HCT116 (cell line): ENCODE results near the gene LHB. TPM values are rescaled to one million over a fixed set of nuclear protein-coding genes. Genes with fewer than 3 reads are reported as not detected.

Experiments
- ATAC-seq: fragments of 200-7000 bp; cut with Tn5 transposase; 2 replicates; pipeline ENCODE4 v1.9.1; 2020; ENCODE audit warnings: mild to moderate bottlenecking, moderate library complexity
- BruUV-seq: library from RNA; stranded (reverse); fragments of 400-500 nt; replicated peaks from 2 replicates; lab custom pipeline; 2021; lab: Mats Ljungman, UMichigan
- CTCF ChIA-PET: fragments of 300-600 bp; sonication (Branson Sonifier 250); formaldehyde crosslinking; loops from one replicate; lab custom pipeline; 2021; ENCODE audit warnings: antibody characterized with exemption; lab: Charles Lee
- POLR2A ChIA-PET: fragments of 300-600, 350-600 bp; sonication (Branson Sonifier 250); formaldehyde crosslinking; loops from one replicate; lab custom pipeline; 2021; ENCODE audit warnings: antibody characterized with exemption; lab: Charles Lee
- RAD21 ChIA-PET, 2 experiments: fragments of 300-600 bp; sonication (Branson Sonifier 250); formaldehyde crosslinking; loops; one replicate each; lab custom pipeline; 2023; ENCODE audit warnings: low total read pairs in 2 of 2; ENCODE audit not compliant: uncharacterized antibody in 2 of 2, unreplicated experiment in 2 of 2, low non-redundant PET in 1 of 2; lab: Charles Lee
- DNase-seq: peaks from one replicate; pipeline ENCODE4 v3.0.0-alpha.2; 2010; ENCODE audit warnings: low read depth, low spot score
- H2AFZ ChIP-seq: fragments of 200-600 bp; shearing (Covaris generic), sonication (generic); 2 replicates; pipeline ENCODE4 v1.6.1; 2017; ENCODE audit warnings: low read depth, mixed run types, mixed read lengths, antibody characterized with exemption, low read length; ENCODE audit not compliant: poor library complexity, severe bottlenecking
- H3K27ac ChIP-seq: 2 replicates; pipeline ENCODE4 v1.5.1; 2012; ENCODE audit warnings: low read depth, low read length
- H3K27me3 ChIP-seq: fragments of 200-600 bp; sonication (generic); 2 replicates; pipeline ENCODE4 v1.6.1; 2016; ENCODE audit warnings: mixed run types, low read length, mixed read lengths; ENCODE audit not compliant: insufficient read depth
- H3K36me3 ChIP-seq, 2 experiments: fragments of 200-500 bp in 1 of 2; fragments of 200-600 bp in 1 of 2; sonication (Bioruptor generic) in 1 of 2; sonication (generic) in 1 of 2; 2 replicates each; pipeline versions ENCODE4 v1.5.1 to v1.6.1; 2014 to 2016; ENCODE audit warnings: low read length in 2 of 2, inconsistent platforms in 1 of 2, mixed read lengths in 1 of 2, mixed run types in 1 of 2; ENCODE audit not compliant: insufficient read depth in 2 of 2, control insufficient read depth in 1 of 2
- H3K4me1 ChIP-seq, 2 experiments: fragments of 200-600 bp in 1 of 2; sonication (generic) in 1 of 2; 2 replicates each; pipeline versions ENCODE4 v1.5.1 to v1.6.1; 2012 to 2017; ENCODE audit warnings: low read length in 2 of 2, inconsistent platforms in 1 of 2, mild to moderate bottlenecking in 1 of 2, mixed read lengths in 1 of 2, mixed run types in 1 of 2, moderate library complexity in 1 of 2; ENCODE audit not compliant: insufficient read depth in 2 of 2, control insufficient read depth in 1 of 2
- H3K4me2 ChIP-seq: fragments of 200-600 bp; sonication (generic); 2 replicates; pipeline ENCODE4 v1.6.1; 2017; ENCODE audit warnings: mixed run types, low read length, mixed read lengths
- H3K4me3 ChIP-seq, 2 experiments: fragments of 200-600 bp in 1 of 2; sonication (generic) in 1 of 2; replicated peaks in 1 of 2; 2 replicates each; pipeline ENCODE4 v1.5.1; 2011 to 2016; ENCODE audit warnings: low read length in 2 of 2, control low read depth in 1 of 2, low read depth in 1 of 2, mild to moderate bottlenecking in 1 of 2, mixed read lengths in 1 of 2, mixed run types in 1 of 2
- H3K79me2 ChIP-seq: fragments of 200-600 bp; sonication (generic); 2 replicates; pipeline ENCODE4 v1.6.1; 2017; ENCODE audit warnings: mild to moderate bottlenecking, mixed run types, low read length, moderate library complexity, mixed read lengths; ENCODE audit not compliant: insufficient read depth
- H3K9ac ChIP-seq: fragments of 200-600 bp; sonication (generic); 2 replicates; pipeline ENCODE4 v1.6.1; 2016; ENCODE audit warnings: low read length, mixed read lengths
- H3K9me2 ChIP-seq: fragments of 200-600 bp; sonication (generic), shearing (Covaris generic); 2 replicates; pipeline ENCODE4 v1.6.1; 2017; ENCODE audit warnings: mixed run types, mild to moderate bottlenecking, moderate library complexity; ENCODE audit not compliant: insufficient read depth
- H3K9me3 ChIP-seq, 2 experiments: fragments of 200-500 bp in 1 of 2; fragments of 200-600 bp in 1 of 2; sonication (Bioruptor generic) in 1 of 2; sonication (generic) in 1 of 2; 2 replicates each; pipeline ENCODE4 v1.6.1; 2014 to 2017; ENCODE audit warnings: low read length in 2 of 2, mixed read lengths in 2 of 2, inconsistent platforms in 1 of 2, low read depth in 1 of 2, mild to moderate bottlenecking in 1 of 2, mixed run types in 1 of 2, moderate library complexity in 1 of 2; ENCODE audit not compliant: control insufficient read depth in 1 of 2, insufficient read depth in 1 of 2
- H4K20me1 ChIP-seq: fragments of 200-600 bp; sonication (generic), shearing (Covaris generic); 2 replicates; pipeline ENCODE4 v1.6.1; 2017; ENCODE audit warnings: mixed run types, mild to moderate bottlenecking, moderate library complexity; ENCODE audit not compliant: insufficient read depth
- ATF3 ChIP-seq: IDR thresholded peaks from 2 replicates; pipeline ENCODE4 v1.6.1; 2012
- CBX3 ChIP-seq: IDR thresholded peaks from 2 replicates; pipeline ENCODE4 v1.6.1; 2012; ENCODE audit warnings: low read depth
- CEBPB ChIP-seq: IDR thresholded peaks from 2 replicates; pipeline ENCODE4 v1.6.1; 2012; ENCODE audit warnings: low read depth
- CTCF ChIP-seq, 3 experiments: fragments of 200-600 bp in 1 of 3; sonication (generic) in 1 of 3; IDR thresholded peaks in 2 of 3; conservative IDR thresholded peaks in 1 of 3; 2 replicates each; pipeline ENCODE4 v1.5.1; 2012 to 2017; ENCODE audit warnings: low read depth in 2 of 3, low read length in 2 of 3, antibody characterized with exemption in 1 of 3, borderline replicate concordance in 1 of 3, control low read depth in 1 of 3, mild to moderate bottlenecking in 1 of 3, mixed read lengths in 1 of 3, mixed run types in 1 of 3, moderate library complexity in 1 of 3; ENCODE audit not compliant: insufficient read depth in 1 of 3
- EGR1 ChIP-seq: IDR thresholded peaks from 2 replicates; pipeline ENCODE4 v1.6.1; 2012; ENCODE audit warnings: low read depth
- ELF1 ChIP-seq: IDR thresholded peaks from 2 replicates; pipeline ENCODE4 v1.6.1; 2012; ENCODE audit warnings: low read depth, borderline replicate concordance
- EZH2 ChIP-seq: fragments of 200-600 bp; sonication (generic); IDR thresholded peaks from 2 replicates; pipeline ENCODE4 v1.6.1; 2017; ENCODE audit warnings: antibody characterized with exemption, mixed run types
- EZH2phosphoT487 ChIP-seq: fragments of 200-600 bp; IDR thresholded peaks from 2 replicates; pipeline ENCODE4 v1.6.1; 2018; ENCODE audit warnings: antibody characterized with exemption, borderline replicate concordance
- FOSL1 ChIP-seq: IDR thresholded peaks from 2 replicates; pipeline ENCODE4 v1.6.1; 2012; ENCODE audit warnings: low read depth
- JUND ChIP-seq: IDR thresholded peaks from 2 replicates; pipeline ENCODE4 v1.6.1; 2012
- MAX ChIP-seq: IDR thresholded peaks from 2 replicates; pipeline ENCODE4 v1.6.1; 2012
- POLR2A ChIP-seq: IDR thresholded peaks from 2 replicates; pipeline ENCODE4 v1.7.0; 2011; ENCODE audit warnings: borderline replicate concordance; ENCODE audit not compliant: insufficient read depth, insufficient read length; ENCODE audit errors: extremely low read depth
- POLR2AphosphoS5 ChIP-seq: IDR thresholded peaks from 2 replicates; pipeline ENCODE4 v1.6.1; 2011; ENCODE audit warnings: mild to moderate bottlenecking, low read depth, low read length, moderate library complexity
- RAD21 ChIP-seq: IDR thresholded peaks from 2 replicates; pipeline ENCODE4 v1.6.1; 2012; ENCODE audit warnings: low read depth, mild to moderate bottlenecking
- REST ChIP-seq: IDR thresholded peaks from 2 replicates; pipeline ENCODE4 v1.6.1; 2012; ENCODE audit warnings: low read depth
- SIN3A ChIP-seq: IDR thresholded peaks from 2 replicates; pipeline ENCODE4 v1.6.1; 2012; ENCODE audit warnings: low read depth
- TCF7L2 ChIP-seq: IDR thresholded peaks from 2 replicates; pipeline ENCODE4 v1.7.0; 2011; ENCODE audit warnings: borderline replicate concordance, inconsistent platforms; ENCODE audit not compliant: insufficient read depth, insufficient read length; ENCODE audit errors: extremely low read depth
- YY1 ChIP-seq: IDR thresholded peaks from 2 replicates; pipeline ENCODE4 v1.6.1; 2011; ENCODE audit warnings: low read length, low read depth, moderate library complexity, mild to moderate bottlenecking; ENCODE audit not compliant: insufficient replicate concordance; ENCODE audit errors: extremely low read depth
- ZFX ChIP-seq: fragments of 450-650 bp; IDR thresholded peaks from 2 replicates; pipeline ENCODE4 v1.6.1; 2017
- ZNF274 ChIP-seq: fragments of 200-500 bp; sonication (Bioruptor generic); IDR thresholded peaks from 2 replicates; pipeline ENCODE4 v1.6.1; 2014; ENCODE audit warnings: mild to moderate bottlenecking, low read depth, low read length, inconsistent platforms
- intact Hi-C: fragments of 100-400 bp; cut with micrococcal nuclease; formaldehyde crosslinking; loops from 2 replicates; pipeline ENCODE4 v1.10.0; 2022
- total RNA-seq: library from RNA; stranded (reverse); gene quantifications from one replicate; pipeline ENCODE4 v1.2.1, GENCODE V29; 2021; ENCODE audit not compliant: unreplicated experiment

The LHB gene
- total RNA-seq, 1 experiment from 2014 or later: 3.7 TPM

- intact Hi-C loops: no loop called here
- Histone ChIP-seq H3K9ac (peak within 1 kb of the TSS; percentile 97), H4K20me1 (peaks cover 14% of the 10 kb centered on the region; the same call in 1 of the 2 replicates), H3K27me3 (no peaks in the 10 kb centered on the region), H3K27ac (peak within 1 kb of the TSS; percentile 75), H3K36me3 (peaks cover 5 to 8% of the 10 kb centered on the region in 2 experiments; a peak in 1 of 4 replicates), H3K4me2 (peak within 1 kb of the TSS; percentile 92), H3K79me2 (peaks cover 73% of the 10 kb centered on the region), H3K9me2 (no peaks in the 10 kb centered on the region), H3K9me3 (no peaks in the 10 kb centered on the region), H3K4me1 (peaks cover 15 to 34% of the 10 kb centered on the region in 2 experiments), H2AFZ (no peak within 1 kb of the TSS), H3K4me3 (peak within 1 kb of the TSS; percentile 75 to 77)
- ATAC-seq: peak; percentile 91
- BruUV-seq: no TSS peak
- ChIA-PET CTCF (interaction anchor here (0.6 to 2.5 kb wide), 41 partner anchors 10 to 460 kb away, joined by 3 to 44 read pairs (median 4); partner anchors contain the start of genes ALDH16A1, BCAT2, CGB2 and CGB7), POLR2A (interaction anchor here (0.6 to 3.1 kb wide), 23 partner anchors 10 to 683 kb away, joined by 3 to 17 read pairs (median 5); partner anchors contain the start of genes CGB7, DHDH, FTL and RPL18), RAD21 (interaction anchor here (0.6 to 1.0 kb wide), 4 partner anchors 20 to 683 kb away, joined by 3 to 5 read pairs (median 4); partner anchors contain the start of gene NTF4 (in 1 of the 2))
- DNase-seq: peak; percentile 99
- TF ChIP-seq ELF1: no peak
- TF ChIP-seq TCF7L2: peak; percentile 38
- peak; percentile 86 for TF ChIP-seq MAX
- no peak for TF ChIP-seq ATF3
- TF ChIP-seq POLR2AphosphoS5: peak; percentile 96
- TF ChIP-seq ZNF274: no peak
- TF ChIP-seq EZH2phosphoT487: no peak
- TF ChIP-seq EGR1: peak; percentile 71
- TF ChIP-seq CBX3: no peak
- peak; percentile 89 for TF ChIP-seq YY1
- no peak; the same call in 1 of the 2 replicates for TF ChIP-seq CEBPB
- TF ChIP-seq EZH2: no peak
- TF ChIP-seq CTCF (IDR thresholded peaks at IDR 0.05 in 2 of 3, conservative IDR thresholded peaks at IDR 0.05 in 1 of 3; ENCODE audit: borderline replicate concordance in 1 of 3, insufficient read depth in 1 of 3, low read depth in 2 of 3, low read length in 2 of 3): peak; percentile 73 to 85 (median 85)
- TF ChIP-seq REST: no peak
- peak; percentile 38; the same call in 1 of the 2 replicates for TF ChIP-seq ZFX
- no peak for TF ChIP-seq JUND
- TF ChIP-seq RAD21: no peak; the same call in none of the 2 replicates
- TF ChIP-seq POLR2A: peak; percentile 84
- no peak for TF ChIP-seq FOSL1
- peak; percentile 63; the same call in 1 of the 2 replicates for TF ChIP-seq SIN3A
Observed at GRCh38 chr19:48993175-48994034, 23.5 kb downstream of the LHB start, which contains the start of the genes GYS1 and RUVBL2. TSS of gene GYS1 (minus strand) at chr19:48993309. CDS start at chr19:48993112, 197 bp downstream. TSS of gene RUVBL2 (plus strand) at chr19:48993887. CDS start at chr19:48993912, 25 bp downstream.
